Measurements from ENCODE around the gene SPO11. TPM values are rescaled to one million over a fixed set of nuclear protein-coding genes. Genes with fewer than 3 reads are reported as not detected.

The SPO11 gene
- total and polyA plus RNA-seq, 7 donors: not detected

DNA sequence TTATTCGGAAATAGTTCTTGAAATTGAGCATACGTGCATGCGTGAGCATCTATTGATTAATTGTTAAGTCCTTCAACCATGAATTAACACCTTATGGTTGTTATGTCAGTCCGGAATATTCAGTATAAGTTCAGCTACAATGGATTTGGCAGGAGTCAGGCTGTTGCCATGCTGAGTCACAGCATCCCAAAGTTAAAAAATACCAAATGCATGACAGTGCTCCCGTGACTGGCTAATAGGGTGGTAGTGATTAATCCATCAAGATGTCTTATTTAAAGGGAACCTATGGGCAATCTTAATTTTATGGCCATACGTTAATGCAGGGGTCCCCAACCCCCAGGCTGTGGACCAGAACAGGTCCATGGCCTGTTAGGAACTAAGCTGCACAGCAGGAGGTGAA lies 31.9 kb downstream of the SPO11 start:
- Histone ChIP-seq H3K9me3 (no peaks in the 10 kb centered on the region), H3K27me3 (no peaks in the 10 kb centered on the region), H3K4me1 (peaks cover 0 to 8% (median 0%) of the 10 kb centered on the region in 4 donors), H3K27ac (peak overlapping the region in 1 of 4 donors; percentile 36), H3K4me3 (no peak overlapping the region), H3K36me3 (peaks cover 7 to 50% (median 18%) of the 10 kb centered on the region in 4 donors)
- DNase-seq: no peak
- intact Hi-C loops (cut with DNase I): no loop called here
- TF ChIP-seq POLR2A (IDR thresholded peaks at IDR 0.05): no peak
- TF ChIP-seq, protein P1, sequence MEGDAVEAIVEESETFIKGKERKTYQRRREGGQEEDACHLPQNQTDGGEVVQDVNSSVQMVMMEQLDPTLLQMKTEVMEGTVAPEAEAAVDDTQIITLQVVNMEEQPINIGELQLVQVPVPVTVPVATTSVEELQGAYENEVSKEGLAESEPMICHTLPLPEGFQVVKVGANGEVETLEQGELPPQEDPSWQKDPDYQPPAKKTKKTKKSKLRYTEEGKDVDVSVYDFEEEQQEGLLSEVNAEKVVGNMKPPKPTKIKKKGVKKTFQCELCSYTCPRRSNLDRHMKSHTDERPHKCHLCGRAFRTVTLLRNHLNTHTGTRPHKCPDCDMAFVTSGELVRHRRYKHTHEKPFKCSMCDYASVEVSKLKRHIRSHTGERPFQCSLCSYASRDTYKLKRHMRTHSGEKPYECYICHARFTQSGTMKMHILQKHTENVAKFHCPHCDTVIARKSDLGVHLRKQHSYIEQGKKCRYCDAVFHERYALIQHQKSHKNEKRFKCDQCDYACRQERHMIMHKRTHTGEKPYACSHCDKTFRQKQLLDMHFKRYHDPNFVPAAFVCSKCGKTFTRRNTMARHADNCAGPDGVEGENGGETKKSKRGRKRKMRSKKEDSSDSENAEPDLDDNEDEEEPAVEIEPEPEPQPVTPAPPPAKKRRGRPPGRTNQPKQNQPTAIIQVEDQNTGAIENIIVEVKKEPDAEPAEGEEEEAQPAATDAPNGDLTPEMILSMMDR (IDR thresholded peaks at IDR 0.05): no peak
- TF ChIP-seq EP300 (IDR thresholded peaks at IDR 0.05): no peak
- TF ChIP-seq POLR2AphosphoS5 (IDR thresholded peaks at IDR 0.05): no peak
- WGBS, 2 donors: 94 to 95% methylated on average over 6 of the region's 6 CpGs

DNA sequence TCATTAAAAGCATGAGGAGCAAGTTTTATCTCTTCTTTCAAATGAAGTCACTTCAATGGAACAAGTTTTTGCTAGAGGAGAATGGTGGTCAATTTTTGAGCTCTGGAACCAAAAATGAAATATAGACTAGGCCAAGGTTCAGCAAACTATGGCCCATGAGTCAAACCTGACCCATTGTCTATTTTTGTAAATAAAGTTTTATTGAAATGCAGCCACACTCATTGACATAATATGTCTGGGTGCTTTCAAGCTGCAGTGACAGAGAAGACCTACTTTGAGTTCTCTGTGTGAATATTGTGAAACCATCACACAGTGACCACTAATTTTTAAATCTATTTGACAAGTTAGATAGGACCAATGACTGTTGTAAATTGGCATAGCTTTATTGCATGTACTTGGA lies 34.8 kb downstream of the SPO11 start:
- H3K4me3 ChIP-seq: no peak overlapping the region
- peaks cover 0 to 8% (median 0%) of the 10 kb centered on the region in 4 donors for H3K4me1 ChIP-seq
- DNase-seq: no peak
- intact Hi-C loops (cut with DNase I): no loop called here
- no peak for TF ChIP-seq EP300 (IDR thresholded peaks at IDR 0.05)
- TF ChIP-seq, protein P1 (IDR thresholded peaks at IDR 0.05): no peak
- TF ChIP-seq POLR2AphosphoS5 (IDR thresholded peaks at IDR 0.05): no peak
- TF ChIP-seq POLR2A (IDR thresholded peaks at IDR 0.05): no peak
- H3K36me3 ChIP-seq: peaks cover 24 to 79% (median 43%) of the 10 kb centered on the region in 4 donors
- H3K9me3 ChIP-seq: no peaks in the 10 kb centered on the region
- H3K27me3 ChIP-seq: no peaks in the 10 kb centered on the region
- no peak overlapping the region for H3K27ac ChIP-seq

DNA sequence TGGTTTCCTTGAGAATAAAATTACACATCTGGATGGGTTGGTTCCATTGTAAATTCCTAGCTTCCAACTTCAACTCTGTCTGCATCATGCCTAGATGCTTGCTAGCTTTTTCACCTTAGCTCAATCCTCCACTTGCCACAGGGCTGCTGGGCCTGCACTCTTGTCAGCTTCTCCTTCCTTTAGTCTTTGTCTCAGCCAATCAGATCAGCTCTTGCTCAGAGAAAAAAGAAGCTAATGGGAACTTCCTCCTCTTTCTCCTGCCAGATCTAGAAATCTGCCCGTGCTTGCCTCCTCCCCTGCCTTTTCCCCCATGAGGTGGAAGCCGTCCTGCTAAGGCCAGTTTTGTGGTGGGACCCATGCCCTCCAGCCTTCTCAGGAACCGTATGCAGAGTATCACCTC lies 40.0 kb downstream of the SPO11 start:
- Histone ChIP-seq H3K27ac (no peak overlapping the region), H3K36me3 (peaks cover 51 to 100% (median 81%) of the 10 kb centered on the region in 4 donors), H3K9me3 (no peaks in the 10 kb centered on the region), H3K4me3 (no peak overlapping the region), H3K27me3 (no peaks in the 10 kb centered on the region), H3K4me1 (no peaks in the 10 kb centered on the region)
- no peak for DNase-seq
- WGBS, 2 donors: 86 to 88% methylated on average over 3 of the region's 3 CpGs
- TF ChIP-seq, protein P1 (IDR thresholded peaks at IDR 0.05): no peak
- no peak for TF ChIP-seq POLR2AphosphoS5 (IDR thresholded peaks at IDR 0.05)
- TF ChIP-seq EP300 (IDR thresholded peaks at IDR 0.05): no peak
- TF ChIP-seq POLR2A (IDR thresholded peaks at IDR 0.05): no peak
- intact Hi-C loops (cut with DNase I): no loop called here

DNA sequence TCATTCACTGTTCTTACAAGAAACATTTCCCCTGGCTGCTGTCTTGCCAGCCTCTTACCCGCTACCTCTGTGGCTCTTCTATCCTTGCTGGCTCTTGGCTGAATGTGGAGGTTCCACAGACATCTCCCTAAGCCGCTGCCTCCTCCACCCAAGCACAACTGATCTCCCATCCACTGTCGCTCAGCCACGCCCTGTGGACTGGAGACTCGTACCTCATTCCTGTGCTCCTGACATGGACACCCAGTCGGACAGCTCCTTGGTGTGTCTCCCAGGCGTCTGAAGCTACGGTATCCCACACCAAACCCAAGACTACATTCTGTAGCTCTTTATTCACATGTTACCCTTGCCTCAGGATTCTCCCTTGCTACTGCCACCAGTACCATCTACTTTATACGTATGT lies 40.7 kb downstream of the SPO11 start:
- intact Hi-C loops (cut with DNase I): no loop called here
- Histone ChIP-seq H3K27ac (no peak overlapping the region), H3K27me3 (no peaks in the 10 kb centered on the region), H3K9me3 (no peaks in the 10 kb centered on the region), H3K36me3 (peaks cover 56 to 100% (median 87%) of the 10 kb centered on the region in 4 donors), H3K4me1 (no peaks in the 10 kb centered on the region), H3K4me3 (no peak overlapping the region)
- WGBS, 2 donors: 93 to 94% methylated on average over 9 of the region's 9 CpGs
- DNase-seq: no peak
- TF ChIP-seq, protein P1 (IDR thresholded peaks at IDR 0.05): no peak
- TF ChIP-seq EP300 (IDR thresholded peaks at IDR 0.05) (no peak), POLR2A (IDR thresholded peaks at IDR 0.05) (no peak), POLR2AphosphoS5 (IDR thresholded peaks at IDR 0.05) (no peak)

DNA sequence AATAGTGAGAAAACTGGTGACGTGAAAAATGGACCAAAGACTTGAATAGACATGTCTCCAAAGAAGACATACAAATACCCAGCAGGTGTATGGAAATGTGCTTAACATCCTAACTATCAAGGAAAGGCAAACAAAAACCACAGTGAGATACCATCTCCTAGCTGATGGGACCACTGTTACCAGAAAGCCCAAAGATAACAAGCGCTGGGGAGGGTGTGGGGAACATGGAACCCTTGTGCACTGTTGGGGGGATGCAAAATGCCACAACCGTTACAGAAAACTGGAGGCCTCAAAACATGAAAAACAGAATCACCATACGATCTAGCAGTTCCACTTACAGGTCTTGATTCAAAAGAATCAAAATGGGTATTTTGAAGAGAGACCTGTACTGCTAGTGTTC lies 41.8 kb downstream of the SPO11 start:
- no peak for TF ChIP-seq POLR2AphosphoS5 (IDR thresholded peaks at IDR 0.05)
- TF ChIP-seq, protein P1 (IDR thresholded peaks at IDR 0.05): no peak
- no peak for TF ChIP-seq EP300 (IDR thresholded peaks at IDR 0.05)
- no peak for TF ChIP-seq POLR2A (IDR thresholded peaks at IDR 0.05)
- Histone ChIP-seq H3K36me3 (peaks cover 56 to 100% (median 82%) of the 10 kb centered on the region in 4 donors), H3K4me3 (no peak overlapping the region), H3K27ac (no peak overlapping the region), H3K27me3 (no peaks in the 10 kb centered on the region), H3K9me3 (no peaks in the 10 kb centered on the region), H3K4me1 (no peaks in the 10 kb centered on the region)
- no peak for DNase-seq
- intact Hi-C loops (cut with DNase I): no loop called here
- 90 to 96% methylated on average over 4 of the region's 4 CpGs for WGBS, 2 donors
